ENCODE data around the gene NOBOX.
"Not testable (repeated sequence)": the region's sequence is repeated elsewhere in the genome, so short reads cannot be mapped to it uniquely, and the experiment has no call there.

The NOBOX gene

GRCh38 chr7:144391014-144391413, 12.5 kb downstream of the NOBOX start:
- DNase-seq (ENCODE audit: low read depth), result no peak

DNA sequence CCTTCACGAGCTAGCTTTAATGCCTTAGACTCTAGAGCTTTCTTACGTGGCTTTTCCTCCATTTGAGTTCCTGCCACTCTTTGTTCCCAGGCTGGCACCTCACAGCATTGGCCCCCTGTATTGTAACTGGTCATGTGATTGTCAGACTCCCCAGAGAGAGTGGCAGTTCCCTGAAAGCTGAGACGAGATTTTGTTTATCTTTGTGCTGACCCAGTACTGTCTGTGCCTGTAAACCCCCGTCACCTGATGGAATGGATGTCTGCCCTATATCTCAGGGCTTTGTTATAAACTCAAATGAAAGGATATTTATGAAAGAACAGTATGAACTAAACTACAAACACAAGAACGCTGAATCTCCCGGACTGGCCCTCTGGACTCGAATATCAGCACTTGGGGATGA, 13.0 kb downstream of the NOBOX start:
- DNase-seq (ENCODE audit: low read depth), result no peak

DNA sequence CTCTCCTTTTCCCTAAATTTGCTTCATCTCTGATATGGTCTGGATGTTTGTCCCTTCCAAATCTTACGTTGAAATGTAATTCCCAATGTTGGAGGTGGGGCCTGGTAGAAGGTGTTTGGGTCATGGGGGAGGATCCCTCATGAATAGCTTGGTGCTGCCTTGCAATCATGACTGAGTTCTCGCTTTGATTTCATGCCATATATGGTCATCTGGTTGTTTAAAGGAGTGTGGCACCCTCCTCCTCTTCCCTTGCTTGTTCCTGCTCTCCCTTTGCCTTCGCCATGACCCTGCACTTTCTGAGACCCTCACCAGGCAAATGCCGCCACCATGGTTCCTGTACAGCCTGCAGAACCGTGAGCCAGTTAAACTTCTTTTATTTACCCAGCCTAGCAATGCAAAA, 14.5 kb downstream of the NOBOX start:
- peak; percentile 12 for DNase-seq (ENCODE audit: low read depth)

GRCh38 chr7:144386741-144387140, 16.8 kb downstream of the NOBOX start:
- peak; percentile 74 for DNase-seq (ENCODE audit: low read depth)

GRCh38 chr7:144384555-144385245, 18.8 kb downstream of the NOBOX start:
- peak; percentile 35 for DNase-seq (ENCODE audit: low read depth)

- DNase-seq (ENCODE audit: low read depth), result peak; percentile 4
Measured at GRCh38 chr7:144384071-144384470, 19.4 kb downstream of the NOBOX start.

- no peak for DNase-seq (ENCODE audit: low read depth)
Measured at GRCh38 chr7:144379776-144380384, 23.6 kb downstream of the NOBOX start.

DNA sequence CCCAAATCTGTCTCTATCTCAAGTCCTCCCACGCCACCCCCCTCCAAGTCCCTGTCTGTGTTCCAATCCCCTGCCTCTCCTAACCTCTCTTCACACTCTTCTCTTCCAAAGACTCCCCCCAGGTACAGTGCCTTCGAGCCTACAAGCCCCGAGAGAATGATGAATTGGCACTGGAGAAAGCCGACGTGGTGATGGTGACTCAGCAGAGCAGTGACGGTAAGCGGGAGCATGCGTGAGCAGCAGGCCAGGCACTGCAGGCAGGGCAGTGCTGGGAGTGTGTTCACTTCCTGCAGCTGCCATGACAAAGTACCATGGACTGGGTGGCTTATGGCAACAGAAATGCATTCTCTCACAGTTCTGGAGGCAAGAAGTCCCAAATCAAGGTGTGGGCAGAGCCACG, 24.8 kb downstream of the NOBOX start:
- DNase-seq (ENCODE audit: low read depth), result no peak

GRCh38 chr7:144369221-144369620, 34.3 kb downstream of the NOBOX start:
- not testable (repeated sequence) for DNase-seq (ENCODE audit: low read depth)

GRCh38 chr7:144367250-144367649, 36.2 kb downstream of the NOBOX start:
- DNase-seq (ENCODE audit: low read depth), result not testable (repeated sequence)

DNA sequence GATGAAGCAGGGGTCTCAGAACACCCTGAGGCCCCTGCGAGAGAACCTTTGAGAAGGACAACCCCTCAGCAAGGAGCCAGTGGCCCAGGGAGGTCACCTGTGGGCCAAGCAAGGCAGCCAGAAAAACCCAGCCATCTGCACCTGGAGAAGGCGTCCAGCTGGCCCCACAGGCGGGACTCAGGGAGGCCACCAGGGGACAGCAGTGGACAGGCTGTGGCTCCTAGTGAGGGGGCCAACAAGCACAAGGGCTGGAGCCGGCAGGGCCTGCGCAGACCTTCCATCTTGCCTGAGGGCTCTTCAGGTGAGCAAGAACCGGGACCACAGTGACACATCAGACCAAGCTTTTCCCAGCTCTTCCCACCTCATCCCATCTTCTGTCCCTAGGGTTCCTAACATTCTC, 38.0 kb downstream of the NOBOX start:
- not testable (repeated sequence) for DNase-seq (ENCODE audit: low read depth)

DNA sequence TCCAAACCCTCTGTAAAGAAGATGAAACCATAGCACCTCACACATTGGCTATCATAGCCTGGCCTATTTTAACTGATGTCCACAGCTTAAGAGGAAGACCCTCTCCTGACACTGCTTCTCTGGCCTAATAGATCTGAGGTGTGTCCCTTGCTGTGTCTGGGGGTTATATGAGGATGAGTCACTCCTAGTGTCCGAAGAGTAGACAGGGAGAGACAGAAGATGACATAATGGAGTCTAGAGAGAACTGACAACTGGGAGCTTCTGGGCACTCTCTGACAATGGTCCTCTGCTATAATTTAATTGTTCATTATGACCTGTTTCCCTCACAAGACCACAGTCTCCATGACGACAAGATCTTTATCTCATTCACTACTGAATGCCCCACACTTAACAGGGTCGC, 41.4 kb downstream of the NOBOX start:
- not testable (repeated sequence) for DNase-seq (ENCODE audit: low read depth)

- DNase-seq (ENCODE audit: low read depth), result not testable (repeated sequence)
Measured at GRCh38 chr7:144356860-144357259, 46.6 kb downstream of the NOBOX start.

DNA sequence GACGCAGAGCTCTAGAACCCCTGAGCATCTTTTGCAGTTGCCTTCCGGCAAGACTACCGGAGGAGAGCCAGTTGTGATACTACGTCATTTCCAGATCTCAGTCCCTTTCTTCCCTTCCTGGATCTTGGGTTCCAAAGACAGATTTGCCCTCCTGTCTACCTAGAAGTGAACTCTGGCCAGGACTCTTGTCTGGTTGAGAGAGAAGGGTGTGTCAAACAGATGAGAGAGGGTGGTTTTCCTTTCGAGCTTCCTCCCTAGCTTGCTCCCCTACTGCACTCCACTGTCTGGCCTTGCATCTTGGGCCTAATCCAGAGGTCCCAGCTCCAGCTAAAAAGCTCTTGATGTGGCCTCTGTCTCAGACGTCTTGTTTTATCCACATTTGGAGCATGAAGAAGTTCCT, 47.3 kb downstream of the NOBOX start:
- not testable (repeated sequence) for DNase-seq (ENCODE audit: low read depth)

DNA sequence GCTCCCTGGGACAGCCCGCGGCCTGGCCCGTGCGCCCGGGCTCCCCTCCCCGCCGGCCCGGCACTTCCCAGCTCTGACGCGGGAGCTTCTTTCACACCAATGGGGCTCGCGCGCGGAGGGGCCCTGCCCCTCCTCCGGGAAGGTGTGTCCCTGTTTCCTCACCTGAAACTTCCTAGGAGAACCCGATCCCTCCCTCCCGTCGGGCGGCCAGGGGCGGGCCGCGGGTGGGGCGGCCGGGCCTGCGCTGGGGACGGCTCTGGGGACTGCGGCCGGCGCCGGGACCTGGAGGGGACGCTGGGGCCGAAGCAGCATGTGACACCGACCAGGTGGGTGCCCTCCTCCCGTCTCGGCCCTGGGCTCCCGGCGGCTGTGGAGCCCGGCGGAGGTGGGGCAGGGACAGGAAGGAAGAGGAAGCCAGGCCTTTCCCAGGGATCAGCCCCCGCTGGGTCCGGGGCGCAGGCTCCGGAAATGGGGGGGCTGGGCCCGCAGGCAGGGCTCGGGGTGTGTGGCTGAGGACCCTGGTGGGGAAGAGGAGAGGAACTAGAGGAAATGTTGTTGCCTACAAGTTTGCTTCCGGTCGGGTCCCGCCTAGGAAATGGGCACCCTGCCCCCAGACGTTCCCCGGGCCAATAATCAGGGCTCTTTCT, 48.2 kb downstream of the NOBOX start, which contains the start of gene ARHGEF5:
Gene ARHGEF5, plus strand, starts transcription at position 227 of the 647 bp plus-strand sequence. CDS start 7,268 bp downstream, outside the sequence.
- DNase-seq (ENCODE audit: low read depth), result not testable (repeated sequence)

- not testable (repeated sequence) for DNase-seq (ENCODE audit: low read depth)
Measured at GRCh38 chr7:144351667-144352066, 51.8 kb downstream of the NOBOX start.

GRCh38 chr7:144348625-144349024, 54.9 kb downstream of the NOBOX start:
- not testable (repeated sequence) for DNase-seq (ENCODE audit: low read depth)
